Prostate gland (tissue), 2 donors: ENCODE results near the gene VDR.
A peak's percentile ranks its signal among the peaks of the same experiment; 100 is the strongest.

Experiments used
- POLR2A ChIP-seq: fragments of 450-650 bp; IDR thresholded peaks from one replicate; pipeline ENCODE4 v1.6.1; 2016; ENCODE audit warnings: antibody characterized with exemption, mild to moderate bottlenecking
- POLR2AphosphoS5 ChIP-seq: sonication (generic); formaldehyde crosslinking; IDR thresholded peaks from one replicate; pipeline ENCODE4 v1.6.1; 2017; ENCODE audit warnings: antibody characterized with exemption
- TF ChIP-seq, protein P1 (sequence below), 4 experiments: fragments of 200-600 bp in 2 of 4; fragments of 450-650 bp in 2 of 4; sonication (generic) in 2 of 4; IDR thresholded peaks; 1 replicate in 3 of 4; 2 replicates in 1 of 4; pipeline ENCODE4 v1.5.1; 2016 to 2019; ENCODE audit warnings: antibody characterized with exemption in 4 of 4, mild to moderate bottlenecking in 2 of 4, moderate library complexity in 2 of 4

GRCh38 chr12:47801170-47801903 is 103.5 kb downstream of the VDR start:
- TF ChIP-seq, protein P1, sequence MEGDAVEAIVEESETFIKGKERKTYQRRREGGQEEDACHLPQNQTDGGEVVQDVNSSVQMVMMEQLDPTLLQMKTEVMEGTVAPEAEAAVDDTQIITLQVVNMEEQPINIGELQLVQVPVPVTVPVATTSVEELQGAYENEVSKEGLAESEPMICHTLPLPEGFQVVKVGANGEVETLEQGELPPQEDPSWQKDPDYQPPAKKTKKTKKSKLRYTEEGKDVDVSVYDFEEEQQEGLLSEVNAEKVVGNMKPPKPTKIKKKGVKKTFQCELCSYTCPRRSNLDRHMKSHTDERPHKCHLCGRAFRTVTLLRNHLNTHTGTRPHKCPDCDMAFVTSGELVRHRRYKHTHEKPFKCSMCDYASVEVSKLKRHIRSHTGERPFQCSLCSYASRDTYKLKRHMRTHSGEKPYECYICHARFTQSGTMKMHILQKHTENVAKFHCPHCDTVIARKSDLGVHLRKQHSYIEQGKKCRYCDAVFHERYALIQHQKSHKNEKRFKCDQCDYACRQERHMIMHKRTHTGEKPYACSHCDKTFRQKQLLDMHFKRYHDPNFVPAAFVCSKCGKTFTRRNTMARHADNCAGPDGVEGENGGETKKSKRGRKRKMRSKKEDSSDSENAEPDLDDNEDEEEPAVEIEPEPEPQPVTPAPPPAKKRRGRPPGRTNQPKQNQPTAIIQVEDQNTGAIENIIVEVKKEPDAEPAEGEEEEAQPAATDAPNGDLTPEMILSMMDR (IDR thresholded peaks at IDR 0.05) = peak in 2 of 4 experiments; percentile 30 to 39
- TF ChIP-seq POLR2A = no peak
- TF ChIP-seq POLR2AphosphoS5 = no peak
